DOHH2 (cell line): ENCODE data around the gene RPF1.

ENCODE experiments used
- CTCF ChIP-seq: fragments of 200-600 bp; sonication (generic); IDR thresholded peaks from one replicate; pipeline ENCODE4 v1.5.1; 2014; ENCODE audit warnings: antibody characterized with exemption, mild to moderate bottlenecking, low read depth, low read length; ENCODE audit not compliant: poor library complexity, severe bottlenecking
- EZH2phosphoT487 ChIP-seq: fragments of 200-600 bp; sonication (generic); IDR thresholded peaks from 2 replicates; pipeline ENCODE4 v1.6.1; 2017; ENCODE audit warnings: borderline replicate concordance, mild to moderate bottlenecking, antibody characterized with exemption, low read length, moderate library complexity, mixed read lengths

GRCh38 chr1:84496498-84496897, 17.4 kb downstream of the RPF1 start:
- TF ChIP-seq CTCF (no peak), EZH2phosphoT487 (no peak)
